Gastrocnemius medialis (tissue), 4 donors: ENCODE measurements around the gene OR2M4.

Experiments used
- POLR2A ChIP-seq, 2 donors: fragments of 450-650 bp; IDR thresholded peaks; one replicate each; pipeline ENCODE4 v1.6.1; 2017; ENCODE audit warnings: antibody characterized with exemption in 2 of 2, mild to moderate bottlenecking in 2 of 2, moderate library complexity in 2 of 2
- TF ChIP-seq, protein P1 (sequence below), 5 experiments: fragments of 450-650 bp in 3 of 5; fragments of 200-600 bp in 2 of 5; sonication (generic) in 2 of 5; IDR thresholded peaks in 4 of 5; conservative IDR thresholded peaks in 1 of 5; 1 replicate in 4 of 5; 2 replicates in 1 of 5; pipeline ENCODE4 v1.5.1; 2016 to 2019; ENCODE audit warnings: antibody characterized with exemption in 5 of 5, mild to moderate bottlenecking in 3 of 5, moderate library complexity in 3 of 5

DNA sequence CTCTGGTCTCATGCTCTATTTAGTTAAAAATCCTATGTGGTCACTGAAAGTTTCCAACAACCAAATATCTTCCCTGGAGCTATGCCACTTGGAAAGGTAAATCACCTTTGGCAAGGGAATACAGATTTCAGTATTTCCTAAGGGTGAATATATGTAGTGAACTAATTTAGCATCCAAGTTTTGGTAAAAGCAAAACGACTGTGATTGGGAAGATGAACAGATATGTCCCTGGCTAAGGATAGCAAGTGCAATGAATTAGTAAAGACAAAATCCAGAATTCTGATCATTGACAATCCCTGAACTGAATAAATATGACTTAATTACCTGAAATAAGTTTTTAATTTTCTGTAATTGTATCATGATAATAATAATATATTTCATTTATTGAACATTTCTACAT, 46.7 kb downstream of the OR2M4 start, which contains the start of gene OR2T33:
- TF ChIP-seq, protein P1, sequence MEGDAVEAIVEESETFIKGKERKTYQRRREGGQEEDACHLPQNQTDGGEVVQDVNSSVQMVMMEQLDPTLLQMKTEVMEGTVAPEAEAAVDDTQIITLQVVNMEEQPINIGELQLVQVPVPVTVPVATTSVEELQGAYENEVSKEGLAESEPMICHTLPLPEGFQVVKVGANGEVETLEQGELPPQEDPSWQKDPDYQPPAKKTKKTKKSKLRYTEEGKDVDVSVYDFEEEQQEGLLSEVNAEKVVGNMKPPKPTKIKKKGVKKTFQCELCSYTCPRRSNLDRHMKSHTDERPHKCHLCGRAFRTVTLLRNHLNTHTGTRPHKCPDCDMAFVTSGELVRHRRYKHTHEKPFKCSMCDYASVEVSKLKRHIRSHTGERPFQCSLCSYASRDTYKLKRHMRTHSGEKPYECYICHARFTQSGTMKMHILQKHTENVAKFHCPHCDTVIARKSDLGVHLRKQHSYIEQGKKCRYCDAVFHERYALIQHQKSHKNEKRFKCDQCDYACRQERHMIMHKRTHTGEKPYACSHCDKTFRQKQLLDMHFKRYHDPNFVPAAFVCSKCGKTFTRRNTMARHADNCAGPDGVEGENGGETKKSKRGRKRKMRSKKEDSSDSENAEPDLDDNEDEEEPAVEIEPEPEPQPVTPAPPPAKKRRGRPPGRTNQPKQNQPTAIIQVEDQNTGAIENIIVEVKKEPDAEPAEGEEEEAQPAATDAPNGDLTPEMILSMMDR (IDR thresholded peaks at IDR 0.05 in 4 of 5, conservative IDR thresholded peaks at IDR 0.05 in 1 of 5) = no peak
- TF ChIP-seq POLR2A (IDR thresholded peaks at IDR 0.05) = no peak
